ENCODE results near the gene SACM1L. TPM values are rescaled to one million over a fixed set of nuclear protein-coding genes. Genes with fewer than 3 reads are reported as not detected.

Gene SACM1L
- total RNA-seq, 1 donor from 2014 or later: 39.4 TPM

- H3K27me3 ChIP-seq (ENCODE audit: insufficient read depth, low read length): no peaks in the 10 kb centered on the region
- no peak overlapping the region for H3K9ac ChIP-seq (ENCODE audit: low read length)
- H3K79me2 ChIP-seq (ENCODE audit: insufficient read depth, low read length): no peaks in the 10 kb centered on the region
- H3K36me3 ChIP-seq (ENCODE audit: insufficient read depth, low read length): peaks cover 3% of the 10 kb centered on the region
- no peaks in the 10 kb centered on the region for H4K20me1 ChIP-seq (ENCODE audit: insufficient read depth, low read length)
- H3K4me1 ChIP-seq (ENCODE audit: insufficient read depth, low read length): no peaks in the 10 kb centered on the region
- Mint-ChIP-seq H3K27me3 (ENCODE audit: low read depth, unreplicated experiment) (no peaks in the 10 kb centered on the region), H3K4me1 (ENCODE audit: low read depth, unreplicated experiment) (peaks cover 4% of the 10 kb centered on the region), H3K4me3 (ENCODE audit: unreplicated experiment) (no peak overlapping the region), H3K27ac (ENCODE audit: unreplicated experiment) (no peak overlapping the region), H3K36me3 (ENCODE audit: low read depth, unreplicated experiment) (peaks cover 13% of the 10 kb centered on the region), H3K9me3 (ENCODE audit: unreplicated experiment) (no peaks in the 10 kb centered on the region)
- no peak overlapping the region for H3K27ac ChIP-seq (ENCODE audit: low read depth, low read length)
- DNase-seq (ENCODE audit: low read depth): no peak
- no peak overlapping the region for H3K4me2 ChIP-seq (ENCODE audit: low read length)
- no peak overlapping the region for H3K4me3 ChIP-seq (ENCODE audit: insufficient read depth, low read depth, low read length)
- FAIRE-seq: no peak
- TF ChIP-seq EZH2 (IDR thresholded peaks at IDR 0.05; ENCODE audit: insufficient read depth, low read length): no peak
- TF ChIP-seq CTCF (IDR thresholded peaks at IDR 0.05; ENCODE audit: insufficient read depth, low read depth, low read length): no peak
- H3K9me3 ChIP-seq (ENCODE audit: insufficient read depth, low read depth, low read length): no peaks in the 10 kb centered on the region
- no peak overlapping the region for H2AFZ ChIP-seq (ENCODE audit: low read depth, low read length)
Observed at GRCh38 chr3:45749880-45750279, 60.7 kb downstream of the SACM1L start.

- H3K4me1 ChIP-seq (ENCODE audit: insufficient read depth, low read length): no peaks in the 10 kb centered on the region
- no peaks in the 10 kb centered on the region for H4K20me1 ChIP-seq (ENCODE audit: insufficient read depth, low read length)
- H3K27ac ChIP-seq (ENCODE audit: low read depth, low read length): no peak overlapping the region
- H3K27me3 ChIP-seq (ENCODE audit: insufficient read depth, low read length): no peaks in the 10 kb centered on the region
- H3K9me3 ChIP-seq (ENCODE audit: insufficient read depth, low read depth, low read length): no peaks in the 10 kb centered on the region
- no peak overlapping the region for H3K4me3 ChIP-seq (ENCODE audit: insufficient read depth, low read depth, low read length)
- FAIRE-seq (no peak), DNase-seq (ENCODE audit: low read depth) (no peak)
- H3K4me1 Mint-ChIP-seq (ENCODE audit: low read depth, unreplicated experiment): peaks cover 4% of the 10 kb centered on the region
- H3K36me3 Mint-ChIP-seq (ENCODE audit: low read depth, unreplicated experiment): peaks cover 13% of the 10 kb centered on the region
- no peak overlapping the region for H2AFZ ChIP-seq (ENCODE audit: low read depth, low read length)
- no peak overlapping the region for H3K4me2 ChIP-seq (ENCODE audit: low read length)
- no peaks in the 10 kb centered on the region for H3K36me3 ChIP-seq (ENCODE audit: insufficient read depth, low read length)
- H3K79me2 ChIP-seq (ENCODE audit: insufficient read depth, low read length): no peaks in the 10 kb centered on the region
- no peak overlapping the region for H3K27ac Mint-ChIP-seq (ENCODE audit: unreplicated experiment)
- H3K9ac ChIP-seq (ENCODE audit: low read length): no peak overlapping the region
- TF ChIP-seq CTCF (IDR thresholded peaks at IDR 0.05; ENCODE audit: insufficient read depth, low read depth, low read length): no peak
- no peaks in the 10 kb centered on the region for H3K27me3 Mint-ChIP-seq (ENCODE audit: low read depth, unreplicated experiment)
- no peaks in the 10 kb centered on the region for H3K9me3 Mint-ChIP-seq (ENCODE audit: unreplicated experiment)
- H3K4me3 Mint-ChIP-seq (ENCODE audit: unreplicated experiment): no peak overlapping the region
Observed at GRCh38 chr3:45751537-45752242, 62.5 kb downstream of the SACM1L start.

- H3K4me3 Mint-ChIP-seq (ENCODE audit: unreplicated experiment): no peak overlapping the region
- H3K9me3 Mint-ChIP-seq (ENCODE audit: unreplicated experiment): no peaks in the 10 kb centered on the region
- Histone ChIP-seq H3K4me3 (ENCODE audit: insufficient read depth, low read depth, low read length) (no peak overlapping the region), H3K4me1 (ENCODE audit: insufficient read depth, low read length) (no peaks in the 10 kb centered on the region), H3K9me3 (ENCODE audit: insufficient read depth, low read depth, low read length) (no peaks in the 10 kb centered on the region), H4K20me1 (ENCODE audit: insufficient read depth, low read length) (no peaks in the 10 kb centered on the region), H3K36me3 (ENCODE audit: insufficient read depth, low read length) (no peaks in the 10 kb centered on the region), H3K4me2 (ENCODE audit: low read length) (no peak overlapping the region), H2AFZ (ENCODE audit: low read depth, low read length) (no peak overlapping the region), H3K9ac (ENCODE audit: low read length) (no peak overlapping the region), H3K27me3 (ENCODE audit: insufficient read depth, low read length) (no peaks in the 10 kb centered on the region), H3K79me2 (ENCODE audit: insufficient read depth, low read length) (no peaks in the 10 kb centered on the region), H3K27ac (ENCODE audit: low read depth, low read length) (no peak overlapping the region)
- peaks cover 12% of the 10 kb centered on the region for H3K36me3 Mint-ChIP-seq (ENCODE audit: low read depth, unreplicated experiment)
- no peaks in the 10 kb centered on the region for H3K27me3 Mint-ChIP-seq (ENCODE audit: low read depth, unreplicated experiment)
- H3K27ac Mint-ChIP-seq (ENCODE audit: unreplicated experiment): no peak overlapping the region
- TF ChIP-seq EZH2 (IDR thresholded peaks at IDR 0.05; ENCODE audit: insufficient read depth, low read length) (no peak), CTCF (IDR thresholded peaks at IDR 0.05; ENCODE audit: insufficient read depth, low read depth, low read length) (no peak)
- peaks cover 4% of the 10 kb centered on the region for H3K4me1 Mint-ChIP-seq (ENCODE audit: low read depth, unreplicated experiment)
- no peak for FAIRE-seq
- DNase-seq (ENCODE audit: low read depth): no peak
Observed at GRCh38 chr3:45753095-45753494, 63.9 kb downstream of the SACM1L start.
